Adrenal gland (tissue), 12 donors: ENCODE results near the gene MTMR11. TPM values are rescaled to one million over a fixed set of nuclear protein-coding genes. Genes with fewer than 3 reads are reported as not detected.

Experiments
- DNase-seq, 7 donors: peaks; one replicate each; pipeline ENCODE4 v3.0.0-alpha.2; 2019 to 2020
- H3K27ac ChIP-seq, 5 donors: fragments of 200-600 bp; sonication (generic) in 4 of 5; 1 replicate in 3 of 5; 2 replicates in 2 of 5; pipeline versions ENCODE4 v1.5.1 to v1.8.0; 2016 to 2020; ENCODE audit warnings: mild to moderate bottlenecking in 1 of 5
- H3K27me3 ChIP-seq: fragments of 200-600 bp; 2 replicates; pipeline ENCODE4 v1.8.0; 2021
- H3K36me3 ChIP-seq, 2 donors: fragments of 200-600 bp; replicated peaks in 1 of 2; 1 replicate in 1 of 2; 2 replicates in 1 of 2; pipeline versions ENCODE4 v1.5.1 to v1.8.0; 2018 to 2022
- H3K4me1 ChIP-seq, 2 donors: fragments of 200-600 bp; replicated peaks in 1 of 2; 1 replicate in 1 of 2; 2 replicates in 1 of 2; pipeline versions ENCODE4 v1.5.1 to v1.8.0; 2018 to 2021
- H3K4me3 ChIP-seq, 4 donors: fragments of 200-600 bp; sonication (generic) in 3 of 4; one replicate each; pipeline ENCODE4 v1.5.1; 2016 to 2018
- H3K9me3 ChIP-seq, 3 donors: fragments of 200-600 bp; sonication (generic) in 1 of 3; replicated peaks in 1 of 3; 1 replicate in 2 of 3; 2 replicates in 1 of 3; pipeline versions ENCODE4 v1.5.1 to v1.8.0; 2016 to 2021
- POLR2A ChIP-seq, 2 donors: fragments of 450-650 bp; IDR thresholded peaks; one replicate each; pipeline ENCODE4 v1.6.1; 2017; ENCODE audit warnings: antibody characterized with exemption in 2 of 2, mild to moderate bottlenecking in 2 of 2, moderate library complexity in 1 of 2
- WGBS, 4 donors: extraction: QIAGEN DNeasy Blood & Tissue Kit in 2 of 4; methylation state at CpG; one replicate each; pipeline versions ENCODE4 v1.1.5 to v1.1.7; 2013 to 2017; 5-methylcytosine and 5-hydroxymethylcytosine counted together
- intact Hi-C, 2 donors: fragments of 100-400 bp; cut with DNase I; formaldehyde crosslinking; loops; one replicate each; pipeline versions ENCODE4 v1.14.1 to v1.15.0; 2022 to 2023
- polyA plus RNA-seq, 3 donors: library from polyadenylated mRNA; stranded (reverse); fragments of 200-250 nt in 2 of 3; fragments of 350-450 nt in 1 of 3; fragmentation: Illumina TruSeq in 1 of 3; extraction: RNeasy Lipid Tissue Mini Kit (QIAGEN cat#74804) in 1 of 3; gene quantifications; one replicate each; pipeline ENCODE4 v1.2.3, GENCODE V29; 2013 to 2014
- total RNA-seq, 9 donors: library from RNA; depleted of rRNA in 4 of 9; stranded (reverse); fragments of >200 nt in 4 of 9; fragments of 120-200 nt in 1 of 9; fragmentation: NEBNext Ultra II Directional in 1 of 9; extraction: Animal tissue kit (Norgen Biotek cat#: 25700) in 1 of 9; gene quantifications; one replicate each; pipeline versions ENCODE4 v1.1.0 to v1.2.4, GENCODE V29; 2013 to 2023
- TF ChIP-seq, protein P1 (sequence below), 6 experiments: fragments of 450-650 bp in 4 of 6; fragments of 200-600 bp in 2 of 6; sonication (generic) in 1 of 6; IDR thresholded peaks; 1 replicate in 5 of 6; 2 replicates in 1 of 6; pipeline versions ENCODE4 v1.5.1 to v1.8.0; 2016 to 2021; ENCODE audit warnings: antibody characterized with exemption in 6 of 6, mild to moderate bottlenecking in 2 of 6, moderate library complexity in 1 of 6
- donor health status: healthy with polysubstance abuse.
- donor health status: Bipolar disorder and iron deficiency.
- donor health status: DM: yes; HTN: yes; CAD: no.
- donor health status: DM: no; HTN: no; CAD: no.
- donor health status: DM: no; HTN: no; CAD: no.
- donor health status: DM: yes; HTN: yes; CAD: no.

The MTMR11 gene
- total and polyA plus RNA-seq, 12 donors, result 14.5 to 70.6 (median 46.4) TPM

DNA sequence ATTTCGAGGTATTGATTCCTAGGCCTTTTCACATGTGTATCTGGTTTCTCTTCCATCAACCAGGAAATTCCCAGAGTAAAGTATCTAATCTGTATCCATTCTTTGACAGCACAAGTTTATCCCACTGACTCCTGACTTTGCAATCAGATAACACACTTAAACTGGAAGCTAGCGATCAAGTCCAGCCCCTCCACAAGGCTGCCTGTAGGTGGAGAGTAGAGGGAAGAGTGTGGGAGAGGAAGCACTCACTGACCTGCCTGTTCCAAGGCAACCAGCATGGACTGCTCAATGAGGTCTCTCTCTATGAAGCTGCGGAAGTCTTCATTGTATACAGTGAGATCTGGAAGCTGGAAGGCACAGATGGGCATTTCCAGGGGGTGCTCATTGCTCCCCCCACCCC lies 30.4 kb upstream of the MTMR11 start:
- Histone ChIP-seq H3K9me3 (no peaks in the 10 kb centered on the region), H3K4me3 (no peak overlapping the region), H3K27ac (peak overlapping the region in 1 of 5 donors; percentile 27), H3K27me3 (no peaks in the 10 kb centered on the region), H3K4me1 (peaks cover 16 to 20% of the 10 kb centered on the region in 2 donors), H3K36me3 (peaks cover 0 to 60% of the 10 kb centered on the region in 2 donors)
- TF ChIP-seq POLR2A (IDR thresholded peaks at IDR 0.05), result no peak
- TF ChIP-seq, protein P1, sequence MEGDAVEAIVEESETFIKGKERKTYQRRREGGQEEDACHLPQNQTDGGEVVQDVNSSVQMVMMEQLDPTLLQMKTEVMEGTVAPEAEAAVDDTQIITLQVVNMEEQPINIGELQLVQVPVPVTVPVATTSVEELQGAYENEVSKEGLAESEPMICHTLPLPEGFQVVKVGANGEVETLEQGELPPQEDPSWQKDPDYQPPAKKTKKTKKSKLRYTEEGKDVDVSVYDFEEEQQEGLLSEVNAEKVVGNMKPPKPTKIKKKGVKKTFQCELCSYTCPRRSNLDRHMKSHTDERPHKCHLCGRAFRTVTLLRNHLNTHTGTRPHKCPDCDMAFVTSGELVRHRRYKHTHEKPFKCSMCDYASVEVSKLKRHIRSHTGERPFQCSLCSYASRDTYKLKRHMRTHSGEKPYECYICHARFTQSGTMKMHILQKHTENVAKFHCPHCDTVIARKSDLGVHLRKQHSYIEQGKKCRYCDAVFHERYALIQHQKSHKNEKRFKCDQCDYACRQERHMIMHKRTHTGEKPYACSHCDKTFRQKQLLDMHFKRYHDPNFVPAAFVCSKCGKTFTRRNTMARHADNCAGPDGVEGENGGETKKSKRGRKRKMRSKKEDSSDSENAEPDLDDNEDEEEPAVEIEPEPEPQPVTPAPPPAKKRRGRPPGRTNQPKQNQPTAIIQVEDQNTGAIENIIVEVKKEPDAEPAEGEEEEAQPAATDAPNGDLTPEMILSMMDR (IDR thresholded peaks at IDR 0.05), result no peak
- 79 to 95% (median 89%) methylated on average over 3 of the region's 3 CpGs for WGBS, 4 donors
- DNase-seq, result no peak
- intact Hi-C loops, result loop anchor here in 1 of 2 donors (5.0 to 10.0 kb wide), 2 partner anchors 80 to 218 kb away; no protein-coding TSS in a partner anchor

DNA sequence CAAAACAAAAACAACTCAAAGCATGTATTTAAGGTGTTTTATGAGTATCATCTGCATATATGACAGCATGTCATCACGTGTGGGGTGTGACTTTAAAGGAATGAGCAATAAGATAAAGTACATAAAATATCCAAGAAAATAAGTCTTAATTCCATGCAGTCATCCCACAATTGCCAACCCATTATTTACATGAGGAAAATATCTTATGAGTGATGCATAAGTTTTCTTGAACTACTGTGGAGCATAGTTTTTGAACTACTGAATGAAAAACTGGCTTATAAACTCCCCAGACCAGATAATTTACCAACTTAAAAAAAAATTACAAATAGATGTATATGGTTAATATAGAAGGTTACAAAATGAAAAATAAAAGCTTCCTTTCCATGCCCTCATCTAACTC lies 29.7 kb upstream of the MTMR11 start:
- no peaks in the 10 kb centered on the region for H3K27me3 ChIP-seq
- 24 to 68% (median 45%) methylated on average over 1 of the region's 1 CpG for WGBS, 4 donors
- intact Hi-C loops, result loop anchor here in 1 of 2 donors (5.0 to 10.0 kb wide), 2 partner anchors 81 to 218 kb away; no protein-coding TSS in a partner anchor
- no peak overlapping the region for H3K27ac ChIP-seq
- DNase-seq, result no peak
- H3K9me3 ChIP-seq, result no peaks in the 10 kb centered on the region
- no peak for TF ChIP-seq POLR2A (IDR thresholded peaks at IDR 0.05)
- TF ChIP-seq, protein P1 (IDR thresholded peaks at IDR 0.05), result no peak
- H3K4me3 ChIP-seq, result no peak overlapping the region
- H3K36me3 ChIP-seq, result peaks cover 0 to 54% of the 10 kb centered on the region in 2 donors
- peaks cover 16 to 20% of the 10 kb centered on the region in 2 donors for H3K4me1 ChIP-seq

DNA sequence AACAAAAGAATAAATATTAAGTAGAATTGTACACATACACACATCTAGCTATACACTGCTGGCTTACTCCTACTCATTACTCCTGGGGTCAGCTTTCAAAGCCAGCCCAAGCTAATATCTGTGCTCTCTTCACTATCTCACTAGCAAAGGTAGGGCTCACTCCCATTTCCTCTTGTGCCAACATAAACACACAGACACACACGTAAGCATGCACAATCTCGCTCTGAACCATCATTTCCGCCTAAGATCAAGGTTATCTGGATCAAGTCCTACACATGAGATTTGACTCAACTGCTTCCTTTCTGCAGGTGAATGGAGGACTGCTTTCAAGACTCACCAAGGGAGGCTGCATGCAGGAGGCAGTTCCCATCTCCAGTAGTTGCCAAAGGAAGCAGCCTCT lies 28.8 kb upstream of the MTMR11 start:
- no peak overlapping the region for H3K27ac ChIP-seq
- whole genome bisulfite sequencing, 4 donors, result 50 to 66% (median 54%) methylated on average over 3 of the region's 3 CpGs
- intact Hi-C loops, result loop anchor here in 1 of 2 donors (5.0 to 10.0 kb wide), 2 partner anchors 82 to 219 kb away; no protein-coding TSS in a partner anchor
- no peak for TF ChIP-seq POLR2A (IDR thresholded peaks at IDR 0.05)
- TF ChIP-seq, protein P1 (IDR thresholded peaks at IDR 0.05), result no peak
- H3K4me3 ChIP-seq, result no peak overlapping the region
- H3K36me3 ChIP-seq, result peaks cover 0 to 44% of the 10 kb centered on the region in 2 donors
- H3K9me3 ChIP-seq, result no peaks in the 10 kb centered on the region
- H3K27me3 ChIP-seq, result no peaks in the 10 kb centered on the region
- peaks cover 16 to 20% of the 10 kb centered on the region in 2 donors for H3K4me1 ChIP-seq
- no peak for DNase-seq

DNA sequence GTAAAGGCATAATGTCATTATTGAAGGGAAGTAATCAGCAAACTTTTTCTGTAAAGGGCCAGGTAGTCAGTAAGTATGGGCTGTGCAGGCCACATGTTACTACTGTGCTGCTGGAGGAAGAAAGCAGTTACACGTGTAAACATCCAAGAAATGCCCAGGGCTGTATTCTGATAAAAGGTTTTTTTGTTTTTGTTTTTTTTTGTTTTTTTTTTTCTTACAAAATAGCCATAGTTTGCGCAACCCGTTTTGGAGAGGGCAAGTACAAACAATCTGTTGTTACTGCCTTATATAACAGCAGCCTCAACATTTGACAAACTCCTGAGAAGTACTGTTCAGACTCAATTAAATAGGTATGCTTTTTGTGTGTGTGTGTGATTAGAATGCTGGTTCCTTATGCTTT lies 26.7 kb upstream of the MTMR11 start:
- Histone ChIP-seq H3K4me1 (peaks cover 16 to 20% of the 10 kb centered on the region in 2 donors), H3K27me3 (no peaks in the 10 kb centered on the region), H3K4me3 (no peak overlapping the region), H3K9me3 (no peaks in the 10 kb centered on the region), H3K27ac (peak overlapping the region in 3 of 5 donors; percentile 27 to 72 (median 52)), H3K36me3 (peaks cover 0 to 44% of the 10 kb centered on the region in 2 donors)
- WGBS, 4 donors, result 19 to 38% (median 33%) methylated on average over 3 of the region's 3 CpGs
- peak in 1 of 7 donors; percentile 34 for DNase-seq
- TF ChIP-seq POLR2A (IDR thresholded peaks at IDR 0.05), result no peak
- TF ChIP-seq, protein P1 (IDR thresholded peaks at IDR 0.05), result no peak
- intact Hi-C loops, result loop anchor here (5.0 to 10.0 kb wide), 3 partner anchors 89 to 221 kb away; no protein-coding TSS in a partner anchor
